Nephron (organoid): ENCODE measurements around the gene SKOR1.

Experiments
- H3K27ac Mint-ChIP-seq, 3 experiments: 2 replicates each; pipeline ENCODE4 v1.8.0; 2020; ENCODE audit warnings: mixed read lengths in 3 of 3, mild to moderate bottlenecking in 2 of 3, moderate library complexity in 1 of 3
- H3K27me3 Mint-ChIP-seq: 2 replicates; pipeline ENCODE4 v1.8.0; 2021; ENCODE audit warnings: low read depth, mild to moderate bottlenecking, moderate library complexity, mixed read lengths
- H3K36me3 Mint-ChIP-seq: 2 replicates; pipeline ENCODE4 v1.8.0; 2020; ENCODE audit warnings: low read depth, mixed read lengths
- H3K4me1 Mint-ChIP-seq: 2 replicates; pipeline ENCODE4 v1.8.0; 2020; ENCODE audit warnings: mixed read lengths
- H3K4me3 Mint-ChIP-seq, 3 experiments: 2 replicates each; pipeline ENCODE4 v1.8.0; 2020; ENCODE audit warnings: mild to moderate bottlenecking in 3 of 3, mixed read lengths in 3 of 3, moderate library complexity in 2 of 3
- H3K9me3 Mint-ChIP-seq: 2 replicates; pipeline ENCODE4 v1.8.0; 2020; ENCODE audit warnings: mixed read lengths
- CTCF ChIP-seq, 3 experiments: fragments of 200-600 bp; sonication (generic); IDR thresholded peaks; one replicate each; pipeline ENCODE4 v1.5.0; 2021; ENCODE audit warnings: antibody characterized with exemption in 3 of 3; ENCODE audit not compliant: unreplicated experiment in 3 of 3

SKOR1 gene

GRCh38 chr15:67845974-67846373 is 20.7 kb downstream of the SKOR1 start:
- no peaks in the 10 kb centered on the region for H3K36me3 Mint-ChIP-seq
- no peak overlapping the region for H3K4me3 Mint-ChIP-seq
- TF ChIP-seq CTCF (IDR thresholded peaks at IDR 0.05; ENCODE audit: unreplicated experiment in 3 of 3), result no peak
- peaks cover 2% of the 10 kb centered on the region for H3K9me3 Mint-ChIP-seq
- H3K27ac Mint-ChIP-seq, result peak overlapping the region; percentile 31 to 63 (median 38)
- peaks cover 45% of the 10 kb centered on the region for H3K4me1 Mint-ChIP-seq
- H3K27me3 Mint-ChIP-seq, result no peaks in the 10 kb centered on the region

- H3K27ac Mint-ChIP-seq, result no peak overlapping the region
- peaks cover 2% of the 10 kb centered on the region for H3K9me3 Mint-ChIP-seq
- no peaks in the 10 kb centered on the region for H3K36me3 Mint-ChIP-seq
- TF ChIP-seq CTCF (IDR thresholded peaks at IDR 0.05; ENCODE audit: unreplicated experiment in 3 of 3), result no peak
- H3K27me3 Mint-ChIP-seq, result no peaks in the 10 kb centered on the region
- H3K4me1 Mint-ChIP-seq, result peaks cover 17% of the 10 kb centered on the region
- H3K4me3 Mint-ChIP-seq, result no peak overlapping the region
Observed at GRCh38 chr15:67849538-67849937, 24.2 kb downstream of the SKOR1 start.

GRCh38 chr15:67850336-67850735 is 25.0 kb downstream of the SKOR1 start:
- no peaks in the 10 kb centered on the region for H3K27me3 Mint-ChIP-seq
- peaks cover 10% of the 10 kb centered on the region for H3K4me1 Mint-ChIP-seq
- TF ChIP-seq CTCF (IDR thresholded peaks at IDR 0.05; ENCODE audit: unreplicated experiment in 3 of 3), result no peak
- H3K4me3 Mint-ChIP-seq, result no peak overlapping the region
- H3K36me3 Mint-ChIP-seq, result no peaks in the 10 kb centered on the region
- H3K9me3 Mint-ChIP-seq, result peaks cover 2% of the 10 kb centered on the region
- peak overlapping the region in 1 of 3 experiments; percentile 14 for H3K27ac Mint-ChIP-seq

GRCh38 chr15:67850994-67851571 is 25.8 kb downstream of the SKOR1 start:
- H3K9me3 Mint-ChIP-seq, result peaks cover 2% of the 10 kb centered on the region
- peaks cover 14% of the 10 kb centered on the region for H3K4me1 Mint-ChIP-seq
- H3K36me3 Mint-ChIP-seq, result no peaks in the 10 kb centered on the region
- H3K4me3 Mint-ChIP-seq, result no peak overlapping the region
- H3K27me3 Mint-ChIP-seq, result no peaks in the 10 kb centered on the region
- H3K27ac Mint-ChIP-seq, result no peak overlapping the region
- TF ChIP-seq CTCF (IDR thresholded peaks at IDR 0.05; ENCODE audit: unreplicated experiment in 3 of 3), result no peak

- Mint-ChIP-seq H3K4me1 (peaks cover 10% of the 10 kb centered on the region), H3K27me3 (no peaks in the 10 kb centered on the region), H3K27ac (no peak overlapping the region), H3K36me3 (no peaks in the 10 kb centered on the region), H3K4me3 (no peak overlapping the region), H3K9me3 (peaks cover 2% of the 10 kb centered on the region)
- no peak for TF ChIP-seq CTCF (IDR thresholded peaks at IDR 0.05; ENCODE audit: unreplicated experiment in 3 of 3)
Observed at GRCh38 chr15:67852418-67852817, 27.1 kb downstream of the SKOR1 start.

GRCh38 chr15:67853454-67853853 is 28.1 kb downstream of the SKOR1 start:
- Mint-ChIP-seq H3K36me3 (no peaks in the 10 kb centered on the region), H3K27me3 (no peaks in the 10 kb centered on the region), H3K27ac (no peak overlapping the region), H3K9me3 (peaks cover 2% of the 10 kb centered on the region), H3K4me1 (peaks cover 5% of the 10 kb centered on the region), H3K4me3 (no peak overlapping the region)
- no peak for TF ChIP-seq CTCF (IDR thresholded peaks at IDR 0.05; ENCODE audit: unreplicated experiment in 3 of 3)
